Skin of body (tissue), 2 donors: ENCODE results near the gene C10orf67. TPM values are rescaled to one million over a fixed set of nuclear protein-coding genes. Genes with fewer than 3 reads are reported as not detected.
"Not testable (repeated sequence)": the region's sequence is repeated elsewhere in the genome, so short reads cannot be mapped to it uniquely, and the experiment has no call there.

Experiments used
- DNase-seq: peaks from one replicate; lab custom pipeline; 2025; lab: John Stamatoyannopoulos, UW
- total RNA-seq: library from RNA; depleted of rRNA; stranded (reverse); fragments of >200 nt; gene quantifications from one replicate; pipeline ENCODE4 v1.2.3, GENCODE V29; 2014

The C10orf67 gene
- total RNA-seq, 1 donor from 2014 or later, result 0.30 TPM

- DNase-seq, result no peak
These were observed 64.1 kb downstream of the C10orf67 start for GRCh38 chr10:23280419-23281043.

GRCh38 chr10:23275355-23275754 lies 69.2 kb downstream of the C10orf67 start:
- DNase-seq, result no peak

GRCh38 chr10:23274179-23274578 lies 70.4 kb downstream of the C10orf67 start:
- not testable (repeated sequence) for DNase-seq

- no peak for DNase-seq
These were observed 74.1 kb downstream of the C10orf67 start for GRCh38 chr10:23270531-23270930.

- no peak for DNase-seq
These were observed 81.0 kb downstream of the C10orf67 start for GRCh38 chr10:23263441-23264164.

- DNase-seq, result no peak
These were observed 81.7 kb downstream of the C10orf67 start for GRCh38 chr10:23262928-23263327.

- no peak for DNase-seq
These were observed 86.1 kb downstream of the C10orf67 start for GRCh38 chr10:23258516-23258915.

GRCh38 chr10:23253780-23254179 lies 90.8 kb downstream of the C10orf67 start:
- DNase-seq, result no peak

GRCh38 chr10:23252859-23253258 lies 91.7 kb downstream of the C10orf67 start:
- not testable (repeated sequence) for DNase-seq

- DNase-seq, result not testable (repeated sequence)
These were observed 102.8 kb downstream of the C10orf67 start for GRCh38 chr10:23241779-23242178.

- no peak for DNase-seq
These were observed 106.6 kb downstream of the C10orf67 start for GRCh38 chr10:23238015-23238414.

GRCh38 chr10:23230582-23230981 lies 114.0 kb downstream of the C10orf67 start:
- DNase-seq, result no peak

- no peak for DNase-seq
These were observed 127.1 kb downstream of the C10orf67 start for GRCh38 chr10:23217471-23217870.

- no peak for DNase-seq
These were observed 138.5 kb downstream of the C10orf67 start for GRCh38 chr10:23205972-23206642.

GRCh38 chr10:23204773-23205172 lies 139.8 kb downstream of the C10orf67 start:
- DNase-seq, result no peak

- DNase-seq, result no peak
These were observed 140.9 kb downstream of the C10orf67 start for GRCh38 chr10:23203369-23204325.

- no peak for DNase-seq
These were observed 141.8 kb downstream of the C10orf67 start for GRCh38 chr10:23202779-23203178.

GRCh38 chr10:23201837-23202236 lies 142.8 kb downstream of the C10orf67 start:
- no peak for DNase-seq

GRCh38 chr10:23200997-23201652 lies 143.5 kb downstream of the C10orf67 start:
- DNase-seq, result no peak

GRCh38 chr10:23200586-23200985 lies 144.0 kb downstream of the C10orf67 start:
- no peak for DNase-seq
